Tibial artery (tissue), 4 donors: Measurements from ENCODE around the gene ROR2.

Source experiments
- DNase-seq, 2 donors: peaks; one replicate each; pipeline ENCODE4 v3.0.0-alpha.2; 2019
- H3K27ac ChIP-seq, 2 donors: fragments of 200-600 bp; sonication (generic) in 1 of 2; 1 replicate in 1 of 2; 2 replicates in 1 of 2; pipeline ENCODE4 v1.5.1; 2018 to 2019; ENCODE audit warnings: mild to moderate bottlenecking in 1 of 2
- H3K27me3 ChIP-seq, 2 donors: fragments of 200-600 bp; sonication (generic) in 1 of 2; one replicate each; pipeline versions ENCODE4 v1.5.1 to v1.6.0; 2016 to 2019
- H3K36me3 ChIP-seq, 3 donors: fragments of 200-600 bp; sonication (generic) in 2 of 3; one replicate each; pipeline ENCODE4 v1.5.1; 2016 to 2019; ENCODE audit warnings: mild to moderate bottlenecking in 2 of 3
- H3K4me1 ChIP-seq, 4 donors: fragments of 200-600 bp; sonication (generic) in 2 of 4; 1 replicate in 3 of 4; 2 replicates in 1 of 4; pipeline ENCODE4 v1.5.1; 2016 to 2019
- H3K4me3 ChIP-seq, 2 donors: fragments of 200-600 bp; sonication (generic) in 1 of 2; 1 replicate in 1 of 2; 2 replicates in 1 of 2; pipeline ENCODE4 v1.5.1; 2018 to 2019; ENCODE audit warnings: mild to moderate bottlenecking in 2 of 2
- H3K9me3 ChIP-seq, 3 donors: fragments of 200-600 bp; sonication (generic) in 1 of 3; one replicate each; pipeline ENCODE4 v1.5.1; 2016 to 2019
- CTCF ChIP-seq, 2 experiments: fragments of 200-600 bp in 1 of 2; fragments of 450-650 bp in 1 of 2; IDR thresholded peaks; one replicate each; pipeline ENCODE4 v1.5.1; 2017 to 2019; ENCODE audit warnings: antibody characterized with exemption in 2 of 2, mild to moderate bottlenecking in 1 of 2, moderate library complexity in 1 of 2
- intact Hi-C: fragments of 100-400 bp; cut with DNase I; formaldehyde crosslinking; loops from one replicate; pipeline ENCODE4 v1.15.0; 2023; ENCODE audit warnings: low total_unique reads

ROR2 gene

GRCh38 chr9:91948101-91948596 is 1.9 kb downstream of the ROR2 start:
- H3K36me3 ChIP-seq: no peaks in the 10 kb centered on the region
- H3K9me3 ChIP-seq: peaks cover 0 to 7% (median 0%) of the 10 kb centered on the region in 3 donors
- no peak for TF ChIP-seq CTCF (IDR thresholded peaks at IDR 0.05)
- peaks cover 0 to 63% of the 10 kb centered on the region in 2 donors for H3K27me3 ChIP-seq
- intact Hi-C loops: no loop called here
- H3K4me3 ChIP-seq: peak overlapping the region; percentile 41 to 44
- H3K27ac ChIP-seq: no peak overlapping the region
- peaks cover 0 to 23% (median 15%) of the 10 kb centered on the region in 4 donors for H3K4me1 ChIP-seq
- no peak for DNase-seq

- intact Hi-C loops: no loop called here
- Histone ChIP-seq H3K27me3 (peaks cover 0 to 56% of the 10 kb centered on the region in 2 donors), H3K27ac (no peak overlapping the region)
These were observed 3.2 kb downstream of the ROR2 start for GRCh38 chr9:91946653-91947488.

GRCh38 chr9:91946196-91946595 is 3.8 kb downstream of the ROR2 start:
- no peak overlapping the region for H3K27ac ChIP-seq
- H3K4me3 ChIP-seq: no peak overlapping the region
- H3K4me1 ChIP-seq: peaks cover 0 to 23% (median 15%) of the 10 kb centered on the region in 4 donors
- no peak for TF ChIP-seq CTCF (IDR thresholded peaks at IDR 0.05)
- no peak for DNase-seq
- peaks cover 0 to 50% of the 10 kb centered on the region in 2 donors for H3K27me3 ChIP-seq
- no peaks in the 10 kb centered on the region for H3K9me3 ChIP-seq
- no peaks in the 10 kb centered on the region for H3K36me3 ChIP-seq
- intact Hi-C loops: no loop called here

More at GRCh38 chr9:91946653-91947488, 3.2 kb downstream of the ROR2 start:
- TF ChIP-seq CTCF (IDR thresholded peaks at IDR 0.05): no peak
- no peaks in the 10 kb centered on the region for H3K36me3 ChIP-seq
- peaks cover 0 to under 1% (median 0%) of the 10 kb centered on the region in 3 donors for H3K9me3 ChIP-seq
- no peak for DNase-seq
- H3K4me1 ChIP-seq: peaks cover 0 to 23% (median 15%) of the 10 kb centered on the region in 4 donors
- H3K4me3 ChIP-seq: no peak overlapping the region

- intact Hi-C loops: no loop called here
- no peak overlapping the region for H3K4me3 ChIP-seq
- peaks cover 0 to 21% (median 15%) of the 10 kb centered on the region in 4 donors for H3K4me1 ChIP-seq
- H3K27me3 ChIP-seq: peaks cover 0 to 43% of the 10 kb centered on the region in 2 donors
- no peak for TF ChIP-seq CTCF (IDR thresholded peaks at IDR 0.05)
- no peaks in the 10 kb centered on the region for H3K9me3 ChIP-seq
- H3K36me3 ChIP-seq: no peaks in the 10 kb centered on the region
- no peak overlapping the region for H3K27ac ChIP-seq
- no peak for DNase-seq
These were observed 4.5 kb downstream of the ROR2 start for GRCh38 chr9:91945277-91946085.

GRCh38 chr9:91944711-91945110 is 5.3 kb downstream of the ROR2 start:
- TF ChIP-seq CTCF (IDR thresholded peaks at IDR 0.05): no peak
- H3K36me3 ChIP-seq: no peaks in the 10 kb centered on the region
- H3K4me3 ChIP-seq: no peak overlapping the region
- no peak for DNase-seq
- H3K4me1 ChIP-seq: peaks cover 0 to 13% (median 12%) of the 10 kb centered on the region in 4 donors
- intact Hi-C loops: no loop called here
- no peaks in the 10 kb centered on the region for H3K9me3 ChIP-seq
- H3K27me3 ChIP-seq: peaks cover 0 to 35% of the 10 kb centered on the region in 2 donors
- H3K27ac ChIP-seq: no peak overlapping the region
